GM12872 (cell line): Measurements from ENCODE around the gene HDAC9.

ENCODE experiments used
- TF ChIP-seq, protein P1 (sequence below): IDR thresholded peaks from 3 replicates; pipeline ENCODE4 v1.5.1; 2011; ENCODE audit warnings: low read depth, mild to moderate bottlenecking, low read length, moderate library complexity; ENCODE audit not compliant: insufficient read depth

The HDAC9 gene

GRCh38 chr7:18849130-18849529 lies 353.6 kb downstream of the HDAC9 start:
- TF ChIP-seq, protein P1, sequence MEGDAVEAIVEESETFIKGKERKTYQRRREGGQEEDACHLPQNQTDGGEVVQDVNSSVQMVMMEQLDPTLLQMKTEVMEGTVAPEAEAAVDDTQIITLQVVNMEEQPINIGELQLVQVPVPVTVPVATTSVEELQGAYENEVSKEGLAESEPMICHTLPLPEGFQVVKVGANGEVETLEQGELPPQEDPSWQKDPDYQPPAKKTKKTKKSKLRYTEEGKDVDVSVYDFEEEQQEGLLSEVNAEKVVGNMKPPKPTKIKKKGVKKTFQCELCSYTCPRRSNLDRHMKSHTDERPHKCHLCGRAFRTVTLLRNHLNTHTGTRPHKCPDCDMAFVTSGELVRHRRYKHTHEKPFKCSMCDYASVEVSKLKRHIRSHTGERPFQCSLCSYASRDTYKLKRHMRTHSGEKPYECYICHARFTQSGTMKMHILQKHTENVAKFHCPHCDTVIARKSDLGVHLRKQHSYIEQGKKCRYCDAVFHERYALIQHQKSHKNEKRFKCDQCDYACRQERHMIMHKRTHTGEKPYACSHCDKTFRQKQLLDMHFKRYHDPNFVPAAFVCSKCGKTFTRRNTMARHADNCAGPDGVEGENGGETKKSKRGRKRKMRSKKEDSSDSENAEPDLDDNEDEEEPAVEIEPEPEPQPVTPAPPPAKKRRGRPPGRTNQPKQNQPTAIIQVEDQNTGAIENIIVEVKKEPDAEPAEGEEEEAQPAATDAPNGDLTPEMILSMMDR: no peak

DNA sequence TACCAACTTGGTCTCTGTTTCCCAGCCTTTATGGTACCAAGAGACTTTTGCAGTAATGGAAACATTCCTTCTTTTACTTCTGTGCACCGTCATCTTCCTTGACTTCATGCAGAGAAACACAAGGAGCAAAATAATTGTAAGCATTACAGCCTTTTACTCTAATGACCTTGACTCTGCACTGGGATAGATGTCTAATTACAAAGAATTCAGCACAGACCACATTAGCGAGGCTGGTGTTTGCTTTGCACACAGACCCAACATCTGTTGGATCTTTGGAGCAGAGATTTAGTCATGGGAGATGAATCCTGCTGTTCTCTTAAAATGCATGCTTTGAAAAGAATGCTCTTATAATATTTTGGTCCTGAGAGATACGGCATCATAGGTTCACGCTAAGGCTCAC lies 360.2 kb downstream of the HDAC9 start:
- TF ChIP-seq, protein P1: no peak

DNA sequence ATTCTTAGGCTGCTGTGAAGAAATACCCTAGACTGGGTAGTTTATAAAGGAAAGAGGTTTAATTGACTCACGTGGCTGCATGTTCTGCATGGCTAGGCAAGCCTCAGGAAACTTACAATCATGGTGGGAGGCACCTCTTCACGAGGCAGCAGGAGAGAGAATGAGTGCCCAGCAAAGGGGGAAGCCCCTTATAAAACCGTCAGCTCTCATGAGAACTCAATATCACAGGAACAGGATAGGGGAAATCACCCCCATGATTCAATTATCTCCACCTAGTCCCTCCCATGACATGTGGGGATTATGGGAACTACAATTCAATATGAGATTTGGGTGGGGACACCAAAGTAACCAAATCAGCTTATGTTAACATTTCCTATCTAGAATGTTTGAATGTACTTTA lies 362.7 kb downstream of the HDAC9 start:
- TF ChIP-seq, protein P1: no peak

- TF ChIP-seq, protein P1: no peak
Measured at GRCh38 chr7:18859318-18859717, 363.8 kb downstream of the HDAC9 start.

DNA sequence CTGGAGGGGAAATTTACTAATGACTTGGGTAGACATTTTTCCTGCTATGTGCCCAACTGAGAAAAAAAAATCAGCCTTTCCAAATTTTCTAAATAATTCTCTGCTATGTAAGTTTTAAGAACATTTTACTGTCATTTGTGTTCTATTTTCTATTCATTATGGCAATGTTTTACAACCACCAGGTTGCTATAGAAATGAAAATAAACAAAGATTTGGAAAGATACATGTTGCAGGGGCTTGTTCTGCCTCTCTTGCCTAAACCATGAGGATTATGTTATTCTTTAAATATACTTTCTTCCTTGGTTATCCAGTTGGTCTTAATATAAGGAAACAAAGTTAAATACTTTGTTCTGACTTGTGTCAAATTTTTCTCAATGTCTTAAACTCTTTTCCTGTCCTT lies 364.7 kb downstream of the HDAC9 start:
- TF ChIP-seq, protein P1: no peak

- TF ChIP-seq, protein P1: no peak
Measured at GRCh38 chr7:18861514-18862118, 366.1 kb downstream of the HDAC9 start.

GRCh38 chr7:18864967-18865366 lies 369.4 kb downstream of the HDAC9 start:
- TF ChIP-seq, protein P1: no peak
